T-helper 1 cell (primary cell): ENCODE measurements around the gene ASB6.
"Not testable (repeated sequence)": the region's sequence is repeated elsewhere in the genome, so short reads cannot be mapped to it uniquely, and the experiment has no call there.

Experiments
- DNase-seq, 5 donors: peaks; one replicate each; pipeline ENCODE4 v3.0.0-alpha.2; 2012 to 2020

The ASB6 gene

GRCh38 chr9:129604056-129604765 lies 37.7 kb downstream of the ASB6 start:
- DNase-seq: no peak

GRCh38 chr9:129602598-129603415 lies 39.1 kb downstream of the ASB6 start:
- no peak for DNase-seq

- DNase-seq: no peak
These were observed 40.8 kb downstream of the ASB6 start for GRCh38 chr9:129601082-129601674.

- DNase-seq: no peak
These were observed 43.8 kb downstream of the ASB6 start for GRCh38 chr9:129598089-129598596.

GRCh38 chr9:129597355-129598088 lies 44.4 kb downstream of the ASB6 start:
- DNase-seq: peak in 1 of 5 donors; percentile 33

GRCh38 chr9:129596541-129597331 lies 45.2 kb downstream of the ASB6 start:
- DNase-seq: no peak

GRCh38 chr9:129595903-129596540 lies 45.9 kb downstream of the ASB6 start:
- no peak for DNase-seq

- DNase-seq: no peak
These were observed 46.6 kb downstream of the ASB6 start for GRCh38 chr9:129595311-129595741.

- DNase-seq: no peak
These were observed 47.3 kb downstream of the ASB6 start for GRCh38 chr9:129594632-129595031.

GRCh38 chr9:129592790-129593189 lies 49.2 kb downstream of the ASB6 start:
- DNase-seq: not testable (repeated sequence)

- DNase-seq: no peak
These were observed 50.0 kb downstream of the ASB6 start for GRCh38 chr9:129591916-129592315.

GRCh38 chr9:129590466-129590865 lies 51.5 kb downstream of the ASB6 start:
- no peak for DNase-seq

- no peak for DNase-seq
These were observed 54.3 kb downstream of the ASB6 start for GRCh38 chr9:129587487-129588262.

- DNase-seq: no peak
These were observed 55.3 kb downstream of the ASB6 start for GRCh38 chr9:129586685-129587084.

GRCh38 chr9:129586245-129586644 lies 55.7 kb downstream of the ASB6 start:
- no peak for DNase-seq

- no peak for DNase-seq
These were observed 56.6 kb downstream of the ASB6 start for GRCh38 chr9:129585352-129585751.
